AG09319 (cell line): Measurements from ENCODE around the gene OR2W3.

ENCODE experiments used
- DNase-seq: peaks from one replicate; pipeline ENCODE4 v3.0.0-alpha.2; 2010; ENCODE audit warnings: low read depth; ENCODE audit errors: extremely low read depth
- CTCF ChIP-seq: IDR thresholded peaks from 2 replicates; pipeline ENCODE4 v1.5.1; 2011; ENCODE audit warnings: low read depth, mild to moderate bottlenecking, inconsistent platforms, low read length, moderate library complexity

OR2W3 gene

GRCh38 chr1:247857985-247858619 is 37.3 kb upstream of the OR2W3 start:
- TF ChIP-seq CTCF, result no peak
- no peak for DNase-seq

GRCh38 chr1:247862756-247863155 is 32.6 kb upstream of the OR2W3 start:
- TF ChIP-seq CTCF, result no peak
- no peak for DNase-seq

GRCh38 chr1:247864644-247865043 is 30.7 kb upstream of the OR2W3 start:
- DNase-seq, result no peak
- TF ChIP-seq CTCF, result no peak

- TF ChIP-seq CTCF, result no peak
Observed at GRCh38 chr1:247865416-247865815, 30.0 kb upstream of the OR2W3 start.

GRCh38 chr1:247883346-247883745 is 12.0 kb upstream of the OR2W3 start:
- no peak for TF ChIP-seq CTCF
- DNase-seq, result no peak

More at GRCh38 chr1:247865416-247865815, 30.0 kb upstream of the OR2W3 start:
- DNase-seq, result no peak

GRCh38 chr1:247884797-247885413 is 10.5 kb upstream of the OR2W3 start:
- DNase-seq, result no peak
- no peak for TF ChIP-seq CTCF

- DNase-seq, result no peak
- TF ChIP-seq CTCF, result no peak
Observed at GRCh38 chr1:247895976-247896375, 589 bp downstream of the OR2W3 start.
